GM19455 (cell line): ENCODE results near the gene PLEKHJ1.
A peak's percentile ranks its signal among the peaks of the same experiment; 100 is the strongest.

Experiments
- ATAC-seq: cut with Tn5 transposase; IDR thresholded peaks from one replicate; pipeline ENCODE4 v1.9.1; 2021; ENCODE audit not compliant: unreplicated experiment

PLEKHJ1 gene

GRCh38 chr19:2237051-2237868, 1.1 kb upstream of the PLEKHJ1 start:
- no peak for ATAC-seq

DNA sequence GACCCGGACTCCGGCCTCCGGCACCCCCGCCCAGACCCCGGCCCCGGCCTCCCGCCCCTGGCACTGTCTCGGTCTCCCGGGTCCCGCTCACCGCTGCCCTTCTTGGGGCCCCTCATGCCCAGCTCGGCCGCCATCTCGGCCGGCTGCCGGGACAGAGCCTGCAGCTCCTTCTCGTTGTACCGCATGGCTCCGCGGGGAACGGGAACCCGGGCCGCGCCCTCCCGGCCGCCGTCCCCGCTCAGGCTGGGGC, 140 bp downstream of the PLEKHJ1 start:
- no peak for ATAC-seq

DNA sequence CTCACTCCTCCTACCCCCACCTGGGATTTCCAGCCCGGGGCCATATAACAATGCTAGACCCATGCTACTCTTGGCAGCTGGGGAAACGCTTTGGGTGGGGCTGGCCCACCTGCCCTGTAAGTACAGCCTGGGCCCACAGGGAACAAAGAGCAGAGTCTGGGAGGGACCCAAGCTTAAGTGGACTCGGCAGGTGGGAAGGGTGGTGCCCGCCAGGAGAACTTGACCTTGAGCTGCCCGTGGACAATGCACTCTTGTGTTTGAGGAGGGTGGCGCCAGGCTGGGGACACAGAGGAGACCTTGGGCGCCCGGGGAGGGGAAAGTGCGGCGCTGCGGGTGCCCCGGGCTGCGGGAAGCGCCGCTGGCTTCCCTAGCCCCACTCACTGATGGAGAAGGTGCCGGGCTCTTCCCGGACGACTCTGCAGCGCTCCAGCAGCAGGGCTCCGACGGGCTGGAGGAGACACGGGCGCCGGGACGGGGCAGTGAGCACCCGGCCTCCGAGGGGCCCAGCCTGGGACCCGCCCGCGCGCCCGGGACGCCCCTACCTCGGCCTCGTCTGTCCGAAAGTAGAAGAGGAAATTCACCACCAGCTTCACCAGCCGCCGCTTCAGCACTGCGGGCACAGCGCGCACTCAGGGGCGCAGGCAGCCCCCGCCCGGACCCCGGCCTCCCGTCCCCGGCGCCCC, 607 bp downstream of the PLEKHJ1 start:
- ATAC-seq, result peak; percentile 16

DNA sequence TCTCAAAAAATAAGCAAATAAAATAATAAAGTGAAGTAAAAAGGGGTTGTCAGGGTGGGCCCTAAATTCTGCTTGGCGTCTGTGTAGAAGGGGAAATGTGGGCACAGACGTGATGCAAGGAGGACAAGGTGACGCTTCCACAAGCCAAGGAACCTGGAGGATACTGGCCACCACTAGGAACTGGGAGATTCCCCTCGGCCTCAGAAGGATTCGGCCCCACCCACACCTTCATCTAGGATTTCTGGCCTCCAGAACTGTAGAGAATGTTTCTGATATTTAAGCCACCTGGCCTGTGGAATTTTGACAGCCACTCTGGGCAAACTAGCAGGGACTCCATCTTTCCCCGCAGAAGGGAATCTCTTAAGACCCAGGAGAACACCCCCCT, 1.1 kb downstream of the PLEKHJ1 start:
- no peak for ATAC-seq

- ATAC-seq, result no peak
Observed at GRCh38 chr19:2233601-2234280, 2.4 kb downstream of the PLEKHJ1 start.

DNA sequence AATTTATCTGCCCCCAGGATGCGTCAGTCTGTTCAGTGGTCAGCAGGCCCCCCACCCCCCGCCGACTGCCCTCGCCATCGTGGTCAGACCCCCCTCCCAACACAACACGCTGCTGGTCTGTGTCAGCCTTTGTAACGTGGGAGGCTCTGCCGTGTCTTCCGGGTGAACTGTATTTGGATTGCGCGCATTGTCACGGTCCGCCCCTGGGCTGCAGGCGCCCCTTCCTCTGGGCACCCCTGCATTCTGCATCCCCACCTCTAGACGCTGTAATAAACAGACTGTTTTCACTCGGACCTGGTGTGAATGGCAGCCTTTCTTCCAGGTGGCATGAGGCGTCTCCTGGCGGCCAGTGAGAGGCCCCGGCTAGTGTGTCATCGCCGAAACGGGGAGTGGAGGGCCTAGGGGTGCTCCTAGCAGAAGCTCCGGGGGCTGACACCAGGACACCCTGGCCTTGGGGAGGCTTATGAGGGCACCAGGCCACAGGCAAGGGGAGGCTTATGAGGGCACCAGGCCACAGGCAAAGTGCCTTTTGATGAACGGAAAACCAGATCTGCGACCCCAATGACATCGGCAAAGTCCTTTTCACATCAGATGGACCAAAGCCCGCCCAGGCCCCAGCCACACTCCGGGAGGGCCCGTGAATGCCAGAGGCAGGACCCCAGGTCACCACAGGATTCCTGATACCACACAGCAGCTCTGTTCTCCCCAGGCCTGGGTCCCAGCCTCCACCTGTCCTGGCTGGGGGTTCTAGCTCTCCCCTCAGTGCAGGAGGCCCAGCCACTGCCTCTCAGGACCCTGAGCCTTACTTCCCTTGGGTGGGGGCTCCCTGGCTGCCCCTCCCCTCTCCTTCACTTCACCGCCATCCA, 3.6 kb downstream of the PLEKHJ1 start:
- no peak for ATAC-seq

- no peak for ATAC-seq
Observed at GRCh38 chr19:2231621-2232221, 4.4 kb downstream of the PLEKHJ1 start.

DNA sequence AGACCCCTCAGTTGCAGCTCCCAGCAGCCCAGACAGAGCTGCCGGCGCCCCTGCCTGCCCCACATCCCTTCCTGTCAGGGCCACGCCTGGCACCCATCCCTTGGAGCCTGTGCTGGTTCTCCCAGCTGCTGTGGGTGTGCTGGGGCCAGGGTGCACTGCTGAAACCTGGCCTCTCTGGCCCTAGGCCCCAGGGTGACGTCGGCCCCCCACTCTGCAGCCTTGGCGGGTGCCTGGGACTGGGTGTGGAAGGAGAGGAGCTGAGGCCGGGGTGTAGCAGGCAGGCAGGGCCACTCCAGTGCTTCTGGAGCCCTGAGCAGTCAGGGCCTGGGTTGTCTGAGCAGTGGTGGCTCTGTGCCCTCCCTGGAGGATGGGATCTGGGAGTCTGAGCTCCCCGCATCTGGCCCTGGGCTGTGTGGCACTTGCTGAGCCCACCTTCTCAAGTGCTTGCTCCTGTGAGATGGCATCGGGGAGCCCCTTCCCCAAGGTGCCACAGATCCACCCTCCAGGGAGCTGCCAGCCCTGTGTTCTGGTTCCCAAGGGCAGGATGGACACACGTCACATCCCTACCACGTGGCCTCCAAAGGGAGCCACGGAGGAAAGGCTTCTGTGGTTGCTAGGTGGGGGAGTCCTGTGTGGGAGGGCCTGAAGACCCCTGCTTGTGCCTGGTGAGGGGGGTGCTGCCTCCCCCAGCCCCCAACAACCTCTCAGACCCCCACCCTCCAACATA, 5.2 kb downstream of the PLEKHJ1 start:
- no peak for ATAC-seq

DNA sequence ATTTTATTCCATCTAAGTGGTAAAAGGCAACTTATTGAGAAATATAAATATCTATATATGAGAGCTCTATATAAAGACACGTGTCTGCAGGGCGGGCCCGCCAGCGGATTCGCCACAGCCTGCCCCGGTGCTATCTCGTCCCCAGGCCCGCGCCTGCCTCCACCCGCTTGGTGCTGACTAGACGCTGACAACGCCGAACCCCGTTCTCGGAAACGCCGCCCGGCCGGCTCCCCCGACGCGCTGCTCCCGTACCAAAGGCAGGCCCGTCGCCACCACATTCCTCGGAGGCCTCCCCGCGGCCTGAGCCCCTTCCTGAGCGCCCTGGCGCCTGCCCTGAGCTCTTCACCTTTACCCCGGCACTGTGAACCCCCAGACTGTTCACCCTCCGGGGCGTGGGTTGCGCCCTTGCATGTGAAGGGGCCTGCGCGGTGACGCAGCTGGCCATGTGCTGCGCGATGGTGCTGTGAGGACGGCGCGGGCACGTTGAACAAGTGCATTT, 6.0 kb downstream of the PLEKHJ1 start:
- no peak for ATAC-seq

DNA sequence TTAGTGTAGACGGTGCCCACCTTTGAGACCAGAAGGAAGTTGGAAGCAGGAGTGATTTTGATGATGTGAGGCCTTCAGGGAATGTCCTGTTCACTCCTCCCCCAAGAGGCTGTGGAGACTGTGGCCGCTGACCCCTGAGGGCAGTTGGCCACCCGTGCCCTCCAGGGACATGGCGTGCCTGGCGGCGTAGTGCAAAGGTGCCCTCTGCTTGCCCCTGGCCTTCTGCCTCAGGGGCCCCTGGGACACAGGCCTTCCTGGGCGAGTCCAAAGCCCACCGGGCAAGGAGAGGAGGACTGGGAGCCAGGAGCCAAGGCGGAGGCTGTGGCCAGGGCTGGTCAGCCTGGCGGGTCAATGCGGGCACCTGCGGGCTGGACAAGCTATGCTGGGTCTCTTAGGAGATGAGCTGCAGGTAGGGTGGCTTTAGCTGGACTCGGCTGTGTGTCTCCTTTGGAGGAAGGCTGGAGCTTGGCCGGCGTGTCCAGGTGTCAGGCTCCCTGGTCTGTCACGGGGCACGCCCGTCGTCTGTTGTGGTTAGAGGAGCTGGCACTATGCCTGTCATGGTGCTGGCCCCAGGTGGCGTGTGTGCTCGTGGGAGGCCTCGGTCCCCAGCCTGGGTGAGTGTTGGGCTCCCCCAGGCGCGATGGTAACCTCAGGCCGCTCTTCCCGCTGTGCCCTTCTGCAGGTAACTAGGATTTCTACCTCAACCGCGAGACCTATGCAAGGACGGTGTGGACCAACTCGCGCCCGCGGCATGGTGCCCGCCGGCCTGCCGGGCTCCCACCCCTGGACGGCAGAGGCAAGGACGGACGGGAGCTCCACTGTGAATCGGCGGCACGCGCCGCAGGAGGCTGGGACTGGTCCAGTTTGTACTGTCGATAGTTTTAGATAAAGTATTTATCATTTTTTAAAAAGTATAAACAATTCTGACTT, 6.8 kb downstream of the PLEKHJ1 start:
- ATAC-seq, result no peak

DNA sequence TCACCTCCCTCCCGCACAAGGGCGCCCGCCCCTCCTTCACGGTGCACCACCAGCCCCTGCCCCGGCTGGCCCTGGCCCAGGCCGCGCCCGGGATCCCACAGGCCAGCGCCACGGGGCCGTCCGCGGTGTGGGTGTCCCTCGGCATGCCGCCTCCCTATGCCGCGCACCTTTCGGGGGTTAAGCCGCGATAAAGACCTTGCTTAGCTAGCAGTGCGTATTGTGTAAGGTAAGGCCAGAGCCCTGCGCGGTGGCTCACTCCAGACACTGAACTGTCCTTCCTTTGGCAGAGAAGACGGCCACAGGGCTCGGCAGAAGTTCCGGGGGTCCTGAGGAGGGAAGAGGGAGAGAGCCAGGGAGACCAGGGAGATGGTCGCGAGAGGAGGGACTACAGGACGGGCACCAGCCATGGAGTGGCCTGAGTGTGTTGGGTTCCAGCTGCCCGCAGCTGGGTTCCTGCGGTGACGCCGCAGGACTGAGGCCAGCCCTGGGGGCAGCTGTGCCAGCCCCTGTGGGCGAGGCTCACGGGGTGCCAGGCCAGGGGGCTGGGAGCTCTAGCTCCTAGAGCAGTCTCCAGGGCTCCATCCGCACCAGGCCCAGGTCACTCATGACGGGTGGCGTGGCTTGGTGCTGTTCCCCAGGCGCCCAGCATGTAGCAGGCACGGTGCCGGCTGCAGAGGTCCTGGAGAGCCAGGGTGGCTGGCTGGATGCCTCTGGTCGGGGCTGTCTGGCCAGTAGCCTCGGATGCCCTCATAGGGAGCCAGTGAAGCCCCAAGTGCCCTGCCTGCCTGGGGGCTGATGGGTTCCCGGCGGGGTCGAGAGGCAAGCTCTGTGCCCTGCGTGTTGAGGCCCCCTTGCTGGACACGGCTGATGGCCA, 7.7 kb downstream of the PLEKHJ1 start:
- ATAC-seq, result no peak

- ATAC-seq, result no peak
Observed at GRCh38 chr19:2227415-2228156, 8.5 kb downstream of the PLEKHJ1 start.

GRCh38 chr19:2226840-2227360, 9.2 kb downstream of the PLEKHJ1 start:
- ATAC-seq, result no peak

DNA sequence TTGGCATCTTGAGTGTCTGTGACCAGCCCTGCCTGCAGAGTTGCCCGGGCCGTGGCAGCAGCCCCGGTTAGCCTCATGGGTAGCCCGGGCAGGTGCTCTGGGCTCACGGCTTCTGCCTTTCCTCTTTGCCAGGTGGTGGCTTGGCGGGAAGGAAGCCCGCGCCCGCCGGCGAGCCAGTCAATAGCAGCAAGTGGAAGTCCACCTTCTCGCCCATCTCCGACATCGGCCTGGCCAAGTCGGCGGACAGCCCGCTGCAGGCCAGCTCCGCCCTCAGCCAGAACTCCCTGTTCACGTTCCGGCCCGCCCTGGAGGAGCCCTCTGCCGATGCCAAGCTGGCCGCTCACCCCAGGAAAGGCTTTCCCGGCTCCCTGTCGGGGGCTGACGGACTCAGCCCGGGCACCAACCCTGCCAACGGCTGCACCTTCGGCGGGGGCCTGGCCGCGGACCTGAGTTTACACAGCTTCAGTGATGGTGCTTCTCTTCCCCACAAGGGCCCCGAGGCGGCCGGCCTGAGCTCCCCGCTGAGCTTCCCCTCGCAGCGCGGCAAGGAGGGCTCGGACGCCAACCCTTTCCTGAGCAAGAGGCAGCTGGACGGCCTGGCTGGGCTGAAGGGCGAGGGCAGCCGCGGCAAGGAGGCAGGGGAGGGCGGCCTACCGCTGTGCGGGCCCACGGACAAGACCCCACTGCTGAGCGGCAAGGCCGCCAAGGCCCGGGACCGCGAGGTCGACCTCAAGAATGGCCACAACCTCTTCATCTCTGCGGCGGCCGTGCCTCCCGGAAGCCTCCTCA, 9.9 kb downstream of the PLEKHJ1 start:
- no peak for ATAC-seq

DNA sequence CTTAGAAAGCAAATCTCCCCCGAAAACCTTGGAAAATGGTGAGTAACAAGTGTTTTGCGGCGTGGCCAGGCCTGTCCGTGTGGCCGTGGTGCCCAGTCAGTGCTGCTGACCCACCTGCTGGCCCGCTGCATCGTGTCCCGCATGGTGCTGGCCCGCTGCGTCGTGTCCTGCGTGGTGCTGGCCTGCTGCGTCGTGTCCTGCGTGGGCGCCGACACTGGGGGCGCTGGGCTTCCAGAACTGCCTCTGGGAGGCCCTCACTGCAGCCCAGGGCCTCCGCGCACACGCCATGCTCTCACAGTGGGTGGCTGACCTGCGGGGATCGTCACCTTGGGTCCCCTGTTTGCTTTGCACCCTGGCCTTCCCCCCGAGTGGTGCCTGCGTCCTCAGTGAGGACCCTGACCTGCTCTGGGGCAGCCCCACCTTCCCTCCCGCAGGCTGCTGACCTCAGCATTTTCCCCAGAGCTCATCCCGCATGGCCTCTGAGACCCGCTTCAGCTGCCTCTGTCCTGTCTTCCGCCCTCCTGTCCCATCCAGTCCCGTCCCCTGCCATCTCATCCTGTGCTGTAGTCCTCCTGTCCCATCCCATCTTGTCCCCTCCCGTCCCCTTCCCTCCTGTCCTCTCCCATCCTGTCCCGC, 10.6 kb downstream of the PLEKHJ1 start:
- no peak for ATAC-seq
